C4-2B (cell line): ENCODE measurements around the gene NDUFAF4.

Experiments
- ZFX ChIP-seq: fragments of 450-650 bp; IDR thresholded peaks from 2 replicates; pipeline ENCODE4 v1.6.1; 2017
- TF ChIP-seq, protein P1 (sequence below): fragments of 450-650 bp; conservative IDR thresholded peaks from 2 replicates; pipeline ENCODE4 v1.5.1; 2017; ENCODE audit warnings: mild to moderate bottlenecking

DNA sequence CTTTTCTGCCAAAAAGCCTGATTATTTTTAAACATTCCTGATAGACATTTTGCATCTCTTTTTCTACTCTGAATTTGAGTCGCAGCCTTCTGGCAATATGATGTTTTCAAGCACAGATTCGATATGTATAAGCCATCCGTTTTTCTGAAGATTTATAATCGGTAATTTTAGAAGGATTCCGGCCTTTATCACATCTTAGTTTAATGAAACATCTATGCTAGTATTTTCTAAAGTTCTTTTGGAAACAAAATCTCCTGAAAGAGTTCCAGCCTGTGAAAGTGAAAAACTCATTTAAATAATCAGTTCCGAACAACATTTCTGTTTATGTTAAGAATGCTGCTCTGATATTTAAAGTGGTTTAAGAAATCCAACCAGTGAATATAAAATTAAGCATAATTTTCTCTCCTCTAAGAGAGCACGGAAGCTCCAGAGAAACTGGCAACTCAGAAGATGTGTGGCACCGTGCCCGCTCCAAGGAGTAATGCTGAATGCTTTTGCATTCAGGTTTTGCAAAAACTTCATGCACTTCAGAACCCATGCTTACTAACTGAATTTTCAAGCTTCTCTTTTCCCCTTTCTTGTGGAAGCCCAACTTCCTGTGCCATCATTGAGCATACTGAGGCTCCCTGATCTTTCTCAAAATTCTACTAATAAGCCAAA is 20.7 kb downstream of the NDUFAF4 start:
- TF ChIP-seq, protein P1, sequence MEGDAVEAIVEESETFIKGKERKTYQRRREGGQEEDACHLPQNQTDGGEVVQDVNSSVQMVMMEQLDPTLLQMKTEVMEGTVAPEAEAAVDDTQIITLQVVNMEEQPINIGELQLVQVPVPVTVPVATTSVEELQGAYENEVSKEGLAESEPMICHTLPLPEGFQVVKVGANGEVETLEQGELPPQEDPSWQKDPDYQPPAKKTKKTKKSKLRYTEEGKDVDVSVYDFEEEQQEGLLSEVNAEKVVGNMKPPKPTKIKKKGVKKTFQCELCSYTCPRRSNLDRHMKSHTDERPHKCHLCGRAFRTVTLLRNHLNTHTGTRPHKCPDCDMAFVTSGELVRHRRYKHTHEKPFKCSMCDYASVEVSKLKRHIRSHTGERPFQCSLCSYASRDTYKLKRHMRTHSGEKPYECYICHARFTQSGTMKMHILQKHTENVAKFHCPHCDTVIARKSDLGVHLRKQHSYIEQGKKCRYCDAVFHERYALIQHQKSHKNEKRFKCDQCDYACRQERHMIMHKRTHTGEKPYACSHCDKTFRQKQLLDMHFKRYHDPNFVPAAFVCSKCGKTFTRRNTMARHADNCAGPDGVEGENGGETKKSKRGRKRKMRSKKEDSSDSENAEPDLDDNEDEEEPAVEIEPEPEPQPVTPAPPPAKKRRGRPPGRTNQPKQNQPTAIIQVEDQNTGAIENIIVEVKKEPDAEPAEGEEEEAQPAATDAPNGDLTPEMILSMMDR, result no peak
- no peak for TF ChIP-seq ZFX
